Liver (tissue), 9 donors: ENCODE data around the gene DENND6A. TPM values are rescaled to one million over a fixed set of nuclear protein-coding genes. Genes with fewer than 3 reads are reported as not detected.

Source experiments
- DNase-seq: peaks from one replicate; pipeline ENCODE4 v3.0.0-alpha.2; 2017; ENCODE audit warnings: low spot score
- H3K27ac ChIP-seq, 2 donors: one replicate each; pipeline ENCODE4 v1.7.0; 2013; ENCODE audit warnings: inconsistent platforms in 2 of 2, low read length in 2 of 2, control low read depth in 1 of 2, low read depth in 1 of 2, mild to moderate bottlenecking in 1 of 2
- H3K27me3 ChIP-seq, 4 donors: one replicate each; pipeline versions ENCODE4 v1.6.1 to v1.7.0; 2013; ENCODE audit warnings: low read length in 3 of 4, inconsistent platforms in 1 of 4, mild to moderate bottlenecking in 1 of 4, moderate library complexity in 1 of 4; ENCODE audit not compliant: control insufficient read depth in 4 of 4, insufficient read depth in 4 of 4
- H3K36me3 ChIP-seq, 4 donors: one replicate each; pipeline versions ENCODE4 v1.6.1 to v1.7.0; 2013; ENCODE audit warnings: low read length in 3 of 4, mild to moderate bottlenecking in 3 of 4, low read depth in 1 of 4, moderate library complexity in 1 of 4; ENCODE audit not compliant: control insufficient read depth in 4 of 4, insufficient read depth in 3 of 4
- H3K4me1 ChIP-seq, 4 donors: one replicate each; pipeline versions ENCODE4 v1.6.1 to v1.7.0; 2013; ENCODE audit warnings: low read length in 3 of 4, mild to moderate bottlenecking in 3 of 4, moderate library complexity in 1 of 4; ENCODE audit not compliant: control insufficient read depth in 4 of 4, insufficient read depth in 4 of 4
- H3K4me3 ChIP-seq, 3 donors: one replicate each; pipeline versions ENCODE4 v1.6.1 to v1.7.0; 2013; ENCODE audit warnings: low read length in 3 of 3, control low read depth in 1 of 3, low read depth in 1 of 3, mild to moderate bottlenecking in 1 of 3
- H3K9ac ChIP-seq, 2 donors: one replicate each; pipeline ENCODE4 v1.7.0; 2013; ENCODE audit warnings: low read length in 2 of 2, mild to moderate bottlenecking in 2 of 2, moderate library complexity in 2 of 2, control low read depth in 1 of 2, low read depth in 1 of 2
- H3K9me3 ChIP-seq, 4 donors: one replicate each; pipeline versions ENCODE4 v1.6.1 to v1.7.0; 2013; ENCODE audit warnings: low read length in 3 of 4; ENCODE audit not compliant: control insufficient read depth in 4 of 4
- CTCF ChIP-seq: fragments of 150-350 bp; IDR thresholded peaks from 2 replicates; pipeline ENCODE4 v1.5.1; 2017; ENCODE audit warnings: improper control_type of control experiment, low read depth, low read length; ENCODE audit not compliant: missing input control
- EGR1 ChIP-seq, 2 donors: IDR thresholded peaks; 2 replicates each; pipeline ENCODE4 v1.6.1; 2016 to 2018; ENCODE audit warnings: antibody characterized with exemption in 2 of 2, low read depth in 2 of 2
- FOXA1 ChIP-seq: IDR thresholded peaks from 2 replicates; pipeline ENCODE4 v1.6.1; 2016; ENCODE audit warnings: antibody characterized with exemption
- FOXA2 ChIP-seq: IDR thresholded peaks from 2 replicates; pipeline ENCODE4 v1.6.1; 2016; ENCODE audit warnings: antibody characterized with exemption
- GABPA ChIP-seq, 2 donors: IDR thresholded peaks in 1 of 2; conservative IDR thresholded peaks in 1 of 2; 2 replicates each; pipeline ENCODE4 v1.6.1; 2016; ENCODE audit warnings: antibody characterized with exemption in 2 of 2, mild to moderate bottlenecking in 1 of 2, moderate library complexity in 1 of 2
- HNF4A ChIP-seq, 2 donors: conservative IDR thresholded peaks; 2 replicates each; pipeline ENCODE4 v1.6.1; 2016; ENCODE audit warnings: antibody characterized with exemption in 2 of 2, mild to moderate bottlenecking in 2 of 2
- HNF4G ChIP-seq: IDR thresholded peaks from 2 replicates; pipeline ENCODE4 v1.6.1; 2016; ENCODE audit warnings: antibody characterized with exemption
- JUND ChIP-seq, 2 donors: IDR thresholded peaks; 2 replicates each; pipeline ENCODE4 v1.6.1; 2016; ENCODE audit warnings: antibody characterized with exemption in 2 of 2
- MAX ChIP-seq: IDR thresholded peaks from 2 replicates; pipeline ENCODE4 v1.6.1; 2016; ENCODE audit warnings: antibody characterized with exemption
- NR2F2 ChIP-seq: IDR thresholded peaks from 2 replicates; pipeline ENCODE4 v1.6.1; 2016; ENCODE audit warnings: antibody characterized with exemption
- RAD21 ChIP-seq, 2 donors: IDR thresholded peaks; 2 replicates each; pipeline ENCODE4 v1.6.1; 2016; ENCODE audit warnings: antibody characterized with exemption in 2 of 2, mild to moderate bottlenecking in 2 of 2
- REST ChIP-seq: IDR thresholded peaks from 2 replicates; pipeline ENCODE4 v1.6.1; 2016; ENCODE audit warnings: antibody characterized with exemption, mild to moderate bottlenecking
- RXRA ChIP-seq, 2 donors: IDR thresholded peaks; 2 replicates each; pipeline ENCODE4 v1.6.1; 2017 to 2018; ENCODE audit warnings: antibody characterized with exemption in 2 of 2, mild to moderate bottlenecking in 1 of 2
- SP1 ChIP-seq: IDR thresholded peaks from 2 replicates; pipeline ENCODE4 v1.6.1; 2018; ENCODE audit warnings: antibody characterized with exemption, mild to moderate bottlenecking
- TAF1 ChIP-seq: conservative IDR thresholded peaks from 2 replicates; pipeline ENCODE4 v1.6.1; 2016; ENCODE audit warnings: antibody characterized with exemption, mild to moderate bottlenecking
- YY1 ChIP-seq: IDR thresholded peaks from 2 replicates; pipeline ENCODE4 v1.6.1; 2016; ENCODE audit warnings: antibody characterized with exemption, mild to moderate bottlenecking
- ZBTB33 ChIP-seq: IDR thresholded peaks from 2 replicates; pipeline ENCODE4 v1.6.1; 2016; ENCODE audit warnings: antibody characterized with exemption
- WGBS: extraction: QIAGEN DNeasy Blood & Tissue Kit; methylation state at CpG from one replicate; pipeline ENCODE4 v1.1.7; 2013; 5-methylcytosine and 5-hydroxymethylcytosine counted together
- polyA plus RNA-seq, 2 donors: library from polyadenylated mRNA; stranded (reverse) in 1 of 2; unstranded in 1 of 2; fragments of 200-250 nt in 1 of 2; fragments of >200 nt in 1 of 2; fragmentation: Nextera tagmentation in 1 of 2; extraction: Ambion mirVana in 1 of 2; gene quantifications; one replicate each; pipeline versions ENCODE4 v1.2.1 to v1.2.3, GENCODE V29; 2013 to 2015
- total RNA-seq, 2 donors: library from RNA; depleted of rRNA; stranded (reverse); fragments of >200 nt; gene quantifications; one replicate each; pipeline ENCODE4 v1.2.3, GENCODE V29; 2014
- TF ChIP-seq, protein P1 (sequence below): IDR thresholded peaks from 2 replicates; pipeline ENCODE4 v1.6.1; 2016; ENCODE audit warnings: antibody characterized with exemption
- donor health status: healthy.
- donor health status: healthy.
- donor health status: healthy.
- donor health status: healthy.
- donor health status: healthy.

DENND6A gene
- total and polyA plus RNA-seq, 4 donors: 3.1 to 12.2 (median 8.1) TPM

DNA sequence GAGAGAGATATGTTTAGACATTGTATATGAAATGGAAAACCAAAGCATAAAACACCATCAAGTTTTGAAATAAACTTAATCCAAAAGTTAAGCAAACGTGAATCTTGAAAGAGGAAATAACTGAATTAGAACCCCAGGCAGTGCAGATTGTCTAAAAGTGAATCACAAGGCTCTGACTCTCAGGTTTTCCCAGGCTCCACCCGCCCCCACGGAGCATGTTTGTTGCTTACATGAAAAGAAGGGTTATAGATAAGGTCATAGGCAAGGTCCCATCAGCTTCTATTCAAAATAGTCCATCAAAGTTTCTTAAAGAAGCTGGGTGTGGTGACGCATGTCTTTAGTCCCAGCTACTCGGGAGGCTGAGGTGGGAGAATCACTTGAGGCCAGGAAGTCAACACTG, 34.2 kb upstream of the DENND6A start:
- H3K36me3 ChIP-seq: no peaks in the 10 kb centered on the region
- no peak overlapping the region for H3K4me3 ChIP-seq
- no peaks in the 10 kb centered on the region for H3K27me3 ChIP-seq
- DNase-seq: no peak
- H3K9ac ChIP-seq: no peak overlapping the region
- no peak overlapping the region for H3K27ac ChIP-seq
- no peaks in the 10 kb centered on the region for H3K9me3 ChIP-seq
- H3K4me1 ChIP-seq: no peaks in the 10 kb centered on the region
- no peak for TF ChIP-seq TAF1
- TF ChIP-seq, protein P1, sequence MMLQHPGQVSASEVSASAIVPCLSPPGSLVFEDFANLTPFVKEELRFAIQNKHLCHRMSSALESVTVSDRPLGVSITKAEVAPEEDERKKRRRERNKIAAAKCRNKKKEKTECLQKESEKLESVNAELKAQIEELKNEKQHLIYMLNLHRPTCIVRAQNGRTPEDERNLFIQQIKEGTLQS: no peak
- TF ChIP-seq HNF4G: no peak
- TF ChIP-seq MAX: no peak
- TF ChIP-seq GABPA (IDR thresholded peaks at IDR 0.05 in 1 of 2, conservative IDR thresholded peaks at IDR 0.05 in 1 of 2): no peak
- no peak for TF ChIP-seq RAD21 (IDR thresholded peaks at IDR 0.05)
- no peak for TF ChIP-seq YY1
- no peak for TF ChIP-seq RXRA (IDR thresholded peaks at IDR 0.05)
- no peak for TF ChIP-seq FOXA2
- TF ChIP-seq ZBTB33: no peak
- TF ChIP-seq FOXA1: no peak
- no peak for TF ChIP-seq HNF4A (conservative IDR thresholded peaks at IDR 0.05)
- TF ChIP-seq SP1: no peak
- no peak for TF ChIP-seq EGR1 (IDR thresholded peaks at IDR 0.05; ENCODE audit: low read depth in 2 of 2)
- no peak for TF ChIP-seq NR2F2
- no peak for TF ChIP-seq JUND (IDR thresholded peaks at IDR 0.05)
- TF ChIP-seq CTCF: no peak
- TF ChIP-seq REST: no peak
- 93% methylated on average over 5 of the region's 5 CpGs for WGBS

- Histone ChIP-seq H3K27ac (no peak overlapping the region), H3K9me3 (no peaks in the 10 kb centered on the region), H3K9ac (no peak overlapping the region), H3K4me3 (no peak overlapping the region), H3K4me1 (no peaks in the 10 kb centered on the region), H3K27me3 (no peaks in the 10 kb centered on the region), H3K36me3 (no peaks in the 10 kb centered on the region)
- no peak for DNase-seq
- TF ChIP-seq RAD21 (IDR thresholded peaks at IDR 0.05) (no peak), RXRA (IDR thresholded peaks at IDR 0.05) (no peak), TAF1 (no peak), REST (no peak), FOXA1 (no peak), SP1 (no peak), FOXA2 (no peak), MAX (no peak), HNF4G (no peak), YY1 (no peak), ZBTB33 (no peak)
- TF ChIP-seq, protein P1: no peak
Observed at GRCh38 chr3:57726397-57726796, 33.5 kb upstream of the DENND6A start.
